ENCODE results near the gene DPYSL4. TPM values are rescaled to one million over a fixed set of nuclear protein-coding genes. Genes with fewer than 3 reads are reported as not detected.

Gene DPYSL4
- total RNA-seq, 1 experiment from 2014 or later, result not detected

DNA sequence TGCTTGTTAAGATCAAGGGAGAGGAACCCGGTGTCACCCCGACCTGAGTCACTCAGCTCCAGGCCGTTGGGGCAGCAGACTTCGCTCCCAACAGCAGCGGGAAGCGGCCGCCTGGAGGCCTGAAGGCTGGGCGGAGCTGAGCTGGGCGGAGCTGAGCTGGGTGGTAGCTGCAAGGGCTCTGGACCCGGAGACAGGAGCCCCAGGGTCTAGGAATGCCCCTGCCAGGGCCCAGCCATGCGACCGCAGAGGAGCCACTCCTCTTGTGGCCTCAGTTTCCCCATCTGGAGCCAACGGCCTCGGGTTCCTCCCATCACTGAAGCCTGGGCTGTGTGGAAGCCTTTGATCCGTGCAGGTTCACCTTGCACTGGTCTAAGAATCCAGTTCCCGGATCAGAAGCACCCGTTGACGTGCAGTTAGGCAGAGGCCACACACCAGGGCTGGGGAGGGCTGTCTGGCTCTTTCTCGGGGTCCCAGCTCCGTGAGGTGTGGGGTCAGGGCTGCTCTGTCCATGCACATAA lies 21.9 kb upstream of the DPYSL4 start:
- H3K36me3 Mint-ChIP-seq (ENCODE audit: insufficient read depth, unreplicated experiment), result no peaks in the 10 kb centered on the region
- DNase-seq, result peak; percentile 36
- H3K27ac Mint-ChIP-seq (ENCODE audit: unreplicated experiment), result no peak overlapping the region
- H3K27me3 Mint-ChIP-seq (ENCODE audit: unreplicated experiment), result peaks cover 44% of the 10 kb centered on the region
- peaks cover 7% of the 10 kb centered on the region for H3K4me1 Mint-ChIP-seq (ENCODE audit: low read depth, unreplicated experiment)
- no peak overlapping the region for H3K4me3 Mint-ChIP-seq (ENCODE audit: low read depth, unreplicated experiment)
- TF ChIP-seq, protein P1, sequence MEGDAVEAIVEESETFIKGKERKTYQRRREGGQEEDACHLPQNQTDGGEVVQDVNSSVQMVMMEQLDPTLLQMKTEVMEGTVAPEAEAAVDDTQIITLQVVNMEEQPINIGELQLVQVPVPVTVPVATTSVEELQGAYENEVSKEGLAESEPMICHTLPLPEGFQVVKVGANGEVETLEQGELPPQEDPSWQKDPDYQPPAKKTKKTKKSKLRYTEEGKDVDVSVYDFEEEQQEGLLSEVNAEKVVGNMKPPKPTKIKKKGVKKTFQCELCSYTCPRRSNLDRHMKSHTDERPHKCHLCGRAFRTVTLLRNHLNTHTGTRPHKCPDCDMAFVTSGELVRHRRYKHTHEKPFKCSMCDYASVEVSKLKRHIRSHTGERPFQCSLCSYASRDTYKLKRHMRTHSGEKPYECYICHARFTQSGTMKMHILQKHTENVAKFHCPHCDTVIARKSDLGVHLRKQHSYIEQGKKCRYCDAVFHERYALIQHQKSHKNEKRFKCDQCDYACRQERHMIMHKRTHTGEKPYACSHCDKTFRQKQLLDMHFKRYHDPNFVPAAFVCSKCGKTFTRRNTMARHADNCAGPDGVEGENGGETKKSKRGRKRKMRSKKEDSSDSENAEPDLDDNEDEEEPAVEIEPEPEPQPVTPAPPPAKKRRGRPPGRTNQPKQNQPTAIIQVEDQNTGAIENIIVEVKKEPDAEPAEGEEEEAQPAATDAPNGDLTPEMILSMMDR (IDR thresholded peaks at IDR 0.05; ENCODE audit: unreplicated experiment), result no peak
- H3K9me3 Mint-ChIP-seq (ENCODE audit: low read depth, unreplicated experiment), result no peaks in the 10 kb centered on the region
- intact Hi-C loops (cut with micrococcal nuclease; ENCODE audit: unreplicated experiment), result no loop called here
- BruUV-seq (replicated peaks), result no TSS peak
- CTCF ChIA-PET, result no interaction called here

DNA sequence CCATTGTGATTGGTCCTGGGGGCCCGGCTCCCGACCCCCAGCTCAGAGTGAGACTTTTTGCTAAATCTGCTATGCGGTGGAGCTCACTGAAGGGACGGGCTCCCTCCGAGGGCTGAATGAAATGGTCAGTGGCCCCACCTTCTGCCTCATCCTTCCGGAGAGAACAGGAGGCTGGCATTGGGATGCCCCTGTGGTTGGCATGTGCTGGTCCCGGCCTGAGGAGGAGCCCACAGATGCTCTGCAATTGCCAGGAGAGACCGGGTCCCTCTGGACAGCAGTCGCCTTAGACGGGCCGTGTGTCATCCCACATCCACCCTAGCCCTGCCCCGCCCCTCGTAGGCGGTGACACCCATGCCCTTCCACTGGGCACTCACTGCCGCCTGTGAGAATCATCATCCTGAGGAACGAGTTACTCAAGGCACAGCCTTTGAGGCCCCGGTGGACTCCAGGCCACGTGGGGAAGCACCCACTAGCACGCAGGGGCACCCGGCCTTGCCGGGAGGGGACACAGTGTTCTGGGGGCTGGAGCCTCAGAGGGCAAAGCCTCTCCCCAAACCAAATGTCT lies 21.2 kb upstream of the DPYSL4 start:
- DNase-seq, result no peak
- peaks cover 47% of the 10 kb centered on the region for H3K27me3 Mint-ChIP-seq (ENCODE audit: unreplicated experiment)
- H3K9me3 Mint-ChIP-seq (ENCODE audit: low read depth, unreplicated experiment), result no peaks in the 10 kb centered on the region
- no peak overlapping the region for H3K4me3 Mint-ChIP-seq (ENCODE audit: low read depth, unreplicated experiment)
- H3K27ac Mint-ChIP-seq (ENCODE audit: unreplicated experiment), result no peak overlapping the region
- BruUV-seq (replicated peaks), result no TSS peak
- peaks cover 7% of the 10 kb centered on the region for H3K4me1 Mint-ChIP-seq (ENCODE audit: low read depth, unreplicated experiment)
- CTCF ChIA-PET, result no interaction called here
- H3K36me3 Mint-ChIP-seq (ENCODE audit: insufficient read depth, unreplicated experiment), result no peaks in the 10 kb centered on the region
- intact Hi-C loops (cut with micrococcal nuclease; ENCODE audit: unreplicated experiment), result no loop called here
- TF ChIP-seq, protein P1 (IDR thresholded peaks at IDR 0.05; ENCODE audit: unreplicated experiment), result no peak

DNA sequence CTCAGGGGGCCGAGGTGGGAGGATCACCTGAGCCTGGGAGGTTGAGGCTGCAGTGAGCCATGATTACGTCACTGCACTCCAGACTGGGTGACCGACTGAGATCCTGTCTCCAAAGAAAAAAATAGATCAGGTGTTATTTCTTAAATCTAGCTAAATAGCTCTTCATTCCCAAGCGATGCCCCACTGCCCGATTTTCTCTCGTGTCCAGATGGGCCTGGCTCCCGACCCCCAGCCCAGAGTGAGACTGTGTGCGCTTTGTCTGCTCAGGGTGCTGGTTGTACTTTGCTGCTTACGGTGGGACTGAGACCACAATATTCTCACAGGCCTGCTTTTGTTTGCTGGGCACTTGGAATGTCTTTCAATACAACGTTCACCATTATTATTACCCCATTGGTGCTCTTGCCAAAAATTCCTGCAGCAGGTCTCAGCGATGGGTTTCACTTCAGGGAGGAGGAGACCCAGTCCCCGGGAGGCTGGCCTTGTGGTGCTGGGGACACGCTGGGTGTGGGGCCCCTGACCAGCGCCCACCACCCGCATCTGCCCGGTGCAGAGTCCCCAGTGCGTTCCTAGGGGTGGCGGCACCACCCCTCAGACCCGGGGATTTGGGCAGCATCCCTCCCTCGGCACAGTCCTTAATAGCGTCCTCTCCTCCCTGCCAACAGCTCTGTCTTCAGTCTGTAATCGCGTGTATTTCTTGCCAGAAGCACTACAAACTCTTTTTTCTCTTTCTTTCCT lies 20.4 kb upstream of the DPYSL4 start:
- no peak overlapping the region for H3K4me3 Mint-ChIP-seq (ENCODE audit: low read depth, unreplicated experiment)

DNA sequence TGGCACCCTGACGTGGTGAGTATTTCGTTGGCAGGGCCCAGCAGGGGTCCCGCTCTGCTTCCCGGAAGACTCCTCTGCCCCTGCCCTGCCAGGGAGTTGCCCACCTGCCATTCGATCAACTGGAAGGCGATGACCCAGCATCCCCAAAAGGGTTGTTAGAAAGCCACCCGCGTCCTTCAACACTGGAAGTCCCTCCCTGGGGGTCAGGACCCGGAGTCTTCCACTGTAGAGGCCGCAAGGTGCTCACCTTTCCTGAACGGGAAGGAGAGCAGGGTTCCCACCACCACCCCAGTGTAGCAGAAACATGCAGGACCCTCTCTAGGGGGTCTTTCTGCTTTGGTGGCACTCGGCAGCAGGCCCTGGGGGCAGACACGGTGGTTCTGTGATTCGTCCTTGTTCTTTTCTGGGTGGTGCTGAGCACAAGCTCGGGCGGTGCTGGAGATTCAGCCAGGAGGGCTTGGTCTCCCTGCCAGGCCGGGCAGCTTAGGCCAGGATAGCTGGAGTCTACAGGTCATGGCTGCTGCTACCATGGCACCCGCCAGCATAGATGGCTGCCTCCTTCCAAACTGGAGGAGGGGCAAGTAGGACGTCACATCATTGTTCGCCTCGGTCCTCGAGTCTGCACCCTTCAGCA lies 19.6 kb upstream of the DPYSL4 start:
- no peak for DNase-seq
- intact Hi-C loops (cut with micrococcal nuclease; ENCODE audit: unreplicated experiment), result no loop called here
- CTCF ChIA-PET, result no interaction called here
- Mint-ChIP-seq H3K4me1 (ENCODE audit: low read depth, unreplicated experiment) (peaks cover 7% of the 10 kb centered on the region), H3K27me3 (ENCODE audit: unreplicated experiment) (peaks cover 64% of the 10 kb centered on the region), H3K27ac (ENCODE audit: unreplicated experiment) (no peak overlapping the region), H3K36me3 (ENCODE audit: insufficient read depth, unreplicated experiment) (no peaks in the 10 kb centered on the region), H3K9me3 (ENCODE audit: low read depth, unreplicated experiment) (no peaks in the 10 kb centered on the region), H3K4me3 (ENCODE audit: low read depth, unreplicated experiment) (no peak overlapping the region)
- BruUV-seq (replicated peaks), result no TSS peak
- TF ChIP-seq, protein P1 (IDR thresholded peaks at IDR 0.05; ENCODE audit: unreplicated experiment), result no peak

More for the DNA sequence above, 20.4 kb upstream of the DPYSL4 start:
- TF ChIP-seq, protein P1 (IDR thresholded peaks at IDR 0.05; ENCODE audit: unreplicated experiment), result no peak
- intact Hi-C loops (cut with micrococcal nuclease; ENCODE audit: unreplicated experiment), result no loop called here
- no peaks in the 10 kb centered on the region for H3K9me3 Mint-ChIP-seq (ENCODE audit: low read depth, unreplicated experiment)
- H3K27me3 Mint-ChIP-seq (ENCODE audit: unreplicated experiment), result peaks cover 56% of the 10 kb centered on the region
- DNase-seq, result no peak
- no TSS peak for BruUV-seq (replicated peaks)
- peaks cover 7% of the 10 kb centered on the region for H3K4me1 Mint-ChIP-seq (ENCODE audit: low read depth, unreplicated experiment)
- CTCF ChIA-PET, result no interaction called here
- H3K36me3 Mint-ChIP-seq (ENCODE audit: insufficient read depth, unreplicated experiment), result no peaks in the 10 kb centered on the region
- H3K27ac Mint-ChIP-seq (ENCODE audit: unreplicated experiment), result no peak overlapping the region
